UCSD-AML1 (cell line): Measurements from ENCODE around the gene SLC16A6.
"Not testable (repeated sequence)": the region's sequence is repeated elsewhere in the genome, so short reads cannot be mapped to it uniquely, and the experiment has no call there.

Source experiments
- DNase-seq: peaks from one replicate; lab custom pipeline; 2025; ENCODE audit not compliant: unreplicated experiment; lab: John Stamatoyannopoulos, UW

SLC16A6 gene

GRCh38 chr17:68314916-68315535 is 24.1 kb upstream of the SLC16A6 start:
- no peak for DNase-seq

- DNase-seq = no peak
Measured at GRCh38 chr17:68310152-68310551, 19.2 kb upstream of the SLC16A6 start.

DNA sequence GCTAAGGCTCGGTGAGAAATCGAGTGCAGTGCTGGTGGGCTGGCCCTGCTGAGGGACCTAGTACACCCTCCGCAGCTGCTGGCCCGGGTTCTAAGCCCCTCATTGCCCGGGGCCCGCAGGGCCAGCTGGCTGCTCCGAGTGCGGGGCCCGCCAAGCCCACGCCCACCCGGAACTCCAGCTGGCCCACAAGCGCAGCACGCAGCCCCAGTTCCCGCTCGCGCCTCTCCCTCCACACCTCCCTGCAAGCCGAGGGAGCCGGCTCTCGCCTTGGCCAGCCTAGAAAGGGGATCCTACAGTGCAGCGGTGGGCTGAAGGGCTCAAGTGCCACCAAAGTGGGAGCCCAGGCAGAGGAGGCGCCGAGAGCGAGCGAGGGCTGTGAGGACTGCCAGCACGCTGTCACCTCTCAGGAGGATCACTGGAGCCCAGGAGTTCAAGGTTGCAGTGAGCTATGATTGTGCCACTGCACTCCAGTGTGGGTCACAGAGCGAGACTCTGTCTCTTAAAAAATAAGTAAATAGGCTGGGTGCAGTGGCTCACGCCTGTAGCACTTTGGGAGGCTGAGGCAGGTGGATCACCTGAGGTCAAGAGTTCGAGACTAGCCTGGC is 18.2 kb upstream of the SLC16A6 start:
- DNase-seq = not testable (repeated sequence)

DNA sequence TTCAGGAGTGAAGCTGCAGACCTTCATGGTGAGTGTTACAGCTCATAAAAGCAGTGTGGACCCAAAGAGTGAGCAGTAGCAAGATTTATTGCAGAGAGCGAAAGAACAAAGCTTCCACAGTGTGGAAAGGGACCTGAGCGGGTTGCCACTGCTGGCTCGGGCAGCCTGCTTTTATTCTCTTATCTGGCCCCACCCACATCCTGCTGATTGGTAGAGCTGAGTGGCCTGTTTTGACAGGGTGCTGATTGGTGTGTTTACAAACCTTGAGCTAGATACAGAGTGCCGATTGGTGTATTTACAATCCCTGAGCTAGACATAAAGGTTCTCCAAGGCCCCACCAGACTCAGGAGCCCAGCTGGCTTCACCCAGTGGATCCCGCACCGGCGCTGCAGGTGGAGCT is 17.6 kb upstream of the SLC16A6 start:
- DNase-seq = not testable (repeated sequence)

DNA sequence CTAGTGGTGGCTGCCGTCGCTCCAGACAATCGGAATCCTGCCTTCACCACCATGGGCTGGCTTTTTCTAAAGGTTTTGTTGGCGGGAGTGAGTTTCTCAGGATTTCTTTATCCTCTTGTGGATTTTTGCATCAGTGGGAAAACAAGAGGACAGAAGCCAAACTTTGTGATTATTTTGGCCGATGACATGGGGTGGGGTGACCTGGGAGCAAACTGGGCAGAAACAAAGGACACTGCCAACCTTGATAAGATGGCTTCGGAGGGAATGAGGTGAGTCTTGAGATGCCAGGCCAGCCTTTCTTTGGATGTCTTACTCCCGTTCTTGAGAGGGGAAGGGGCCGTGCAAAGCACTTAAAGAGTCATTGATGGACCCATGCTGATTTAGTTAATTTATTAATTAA is 16.5 kb upstream of the SLC16A6 start:
- no peak for DNase-seq

DNA sequence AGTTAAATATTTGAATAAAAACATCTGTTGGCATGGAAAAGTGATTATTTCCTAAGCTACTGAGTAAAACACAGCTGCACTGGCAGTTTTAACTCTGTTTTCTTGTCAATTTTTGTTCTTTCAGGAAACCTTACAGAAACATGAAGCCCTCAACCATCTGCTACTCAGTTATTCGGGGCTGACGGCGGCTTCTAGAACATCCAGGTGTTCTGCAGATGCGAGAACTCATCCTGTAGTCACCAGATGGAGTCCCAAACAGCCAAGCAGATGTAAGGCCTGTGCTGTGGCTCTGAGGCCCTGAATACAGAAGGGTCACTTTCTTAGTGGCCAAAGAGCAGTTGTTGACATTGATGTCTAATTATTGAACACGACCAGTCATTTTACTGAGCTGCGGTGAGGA is 15.9 kb upstream of the SLC16A6 start:
- DNase-seq = no peak

DNA sequence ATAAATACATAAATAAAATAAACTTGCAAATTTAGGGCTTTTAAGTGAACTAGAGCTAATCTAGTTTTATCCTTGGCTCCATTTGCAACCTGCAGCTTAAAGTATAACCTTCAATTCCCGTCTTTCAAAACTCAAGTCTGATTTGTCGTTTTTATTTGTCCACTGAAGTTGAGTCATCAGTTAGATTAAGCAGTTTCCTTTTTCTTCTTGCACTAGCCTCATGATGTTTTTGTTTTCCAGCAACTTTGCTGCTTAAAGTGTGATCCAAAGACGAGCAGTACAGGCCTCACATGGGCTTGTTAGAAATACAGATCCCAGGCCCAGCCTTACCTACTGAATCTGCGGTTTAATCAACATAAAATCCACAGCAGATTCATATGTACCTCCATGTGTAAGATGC is 14.2 kb upstream of the SLC16A6 start:
- no peak for DNase-seq

GRCh38 chr17:68304706-68305105 is 13.8 kb upstream of the SLC16A6 start:
- DNase-seq = no peak

DNA sequence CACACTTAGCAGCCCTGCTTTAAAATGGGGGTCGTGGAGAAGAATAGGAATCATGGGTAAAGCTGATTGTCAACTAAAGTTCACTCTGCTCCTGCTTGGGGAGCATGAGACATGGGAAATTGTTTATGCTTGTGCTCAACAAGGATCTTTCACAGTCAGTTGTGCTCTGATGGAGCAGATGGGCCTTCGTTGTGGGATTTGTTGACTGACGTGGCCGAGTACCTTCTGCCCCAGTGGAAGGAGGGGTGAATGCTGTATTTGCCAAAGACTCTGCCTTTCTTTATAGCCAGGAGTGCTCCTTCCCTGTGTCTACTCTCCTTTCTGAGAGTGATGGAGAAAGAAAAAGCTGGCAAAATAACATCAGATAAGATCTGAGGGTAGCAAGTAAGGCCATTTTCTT is 11.7 kb upstream of the SLC16A6 start:
- DNase-seq = no peak

GRCh38 chr17:68302066-68302564 is 11.2 kb upstream of the SLC16A6 start:
- DNase-seq = no peak

DNA sequence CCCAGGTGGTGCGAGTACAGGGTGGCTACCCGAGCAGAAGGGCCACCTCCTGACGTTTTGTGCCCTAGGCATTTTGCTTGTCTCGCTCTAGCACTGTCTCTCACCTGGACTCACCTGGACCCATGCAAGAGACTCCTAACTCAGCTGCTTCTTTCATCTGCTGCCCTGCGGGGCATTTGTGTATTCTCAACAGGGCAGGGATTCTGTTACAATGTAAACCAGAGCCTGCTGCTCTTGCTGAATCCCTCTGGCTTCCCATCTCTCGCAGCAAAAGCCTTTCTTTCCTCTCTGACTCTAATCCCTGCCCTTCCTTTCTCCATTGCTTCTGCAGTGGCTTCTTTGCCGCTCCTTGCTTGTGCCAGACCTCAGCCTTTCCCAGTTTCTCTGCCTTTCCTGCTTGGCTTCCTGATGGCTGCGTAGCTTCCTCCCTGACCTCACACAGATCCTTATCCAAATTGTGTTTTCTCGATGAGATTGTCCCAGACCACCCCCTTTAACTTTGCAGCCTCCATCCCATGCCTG is 10.6 kb upstream of the SLC16A6 start:
- DNase-seq = no peak

DNA sequence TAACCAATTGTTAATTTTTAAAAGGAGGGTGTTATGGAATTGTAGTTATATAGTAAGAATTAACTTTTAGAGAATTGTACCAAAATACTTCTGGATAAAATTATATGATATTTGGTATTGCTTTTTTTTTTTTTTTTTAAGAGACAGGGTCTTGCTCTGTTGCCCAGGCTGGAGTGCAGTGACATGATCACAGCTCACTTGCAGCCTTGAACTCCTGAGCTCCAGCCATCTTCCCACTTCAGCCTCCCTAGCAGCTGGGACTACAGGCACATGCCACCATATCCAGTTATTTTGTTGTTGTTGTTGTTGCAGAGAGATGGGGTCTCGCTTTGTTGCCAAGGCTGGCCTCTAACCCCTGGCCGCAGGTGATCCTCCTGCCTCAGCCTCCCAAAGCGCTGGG is 8.9 kb upstream of the SLC16A6 start:
- DNase-seq = no peak

DNA sequence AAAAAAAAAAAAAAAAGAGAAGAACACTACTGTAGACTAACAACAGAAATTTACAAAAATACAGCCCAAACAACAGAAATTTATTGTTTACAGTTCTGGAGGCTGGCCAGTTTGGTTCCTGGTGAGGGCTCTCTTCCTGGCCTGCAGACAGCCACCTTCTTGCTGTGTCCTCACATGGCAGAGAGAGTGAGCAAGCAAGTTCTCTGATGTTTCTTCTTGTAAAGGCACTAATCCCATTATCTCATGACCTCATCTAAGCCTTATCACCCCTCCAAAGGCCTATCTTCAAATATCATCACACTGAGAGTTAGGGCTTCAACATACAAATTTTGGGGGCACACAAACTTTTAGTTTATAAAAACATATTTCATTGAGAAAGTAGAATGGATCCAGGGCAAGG is 7.7 kb upstream of the SLC16A6 start:
- DNase-seq = no peak

GRCh38 chr17:68297195-68297594 is 6.3 kb upstream of the SLC16A6 start:
- no peak for DNase-seq

GRCh38 chr17:68296217-68297191 is 5.6 kb upstream of the SLC16A6 start:
- DNase-seq = no peak

GRCh38 chr17:68295086-68295485 is 4.2 kb upstream of the SLC16A6 start:
- DNase-seq = no peak

DNA sequence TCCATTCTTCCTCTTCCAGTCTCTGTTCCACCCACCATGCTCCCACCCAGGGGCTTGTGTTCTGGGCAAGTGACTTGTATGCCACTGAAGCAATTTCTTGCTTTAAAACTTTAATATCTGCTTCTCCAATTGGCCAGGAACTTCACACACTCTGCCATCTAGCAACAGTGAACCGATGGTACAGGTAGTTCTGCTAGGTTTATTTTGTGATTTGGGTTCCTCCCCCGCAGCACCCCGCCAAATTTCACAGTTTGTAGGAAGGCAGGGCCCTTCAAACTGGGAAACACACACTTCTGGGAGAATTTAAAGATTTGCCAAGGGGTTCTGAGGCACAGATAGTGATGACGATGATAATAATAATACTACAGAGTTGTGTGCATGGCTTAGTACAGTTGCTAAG is 3.7 kb upstream of the SLC16A6 start:
- DNase-seq = no peak

GRCh38 chr17:68294196-68294555 is 3.2 kb upstream of the SLC16A6 start:
- no peak for DNase-seq

GRCh38 chr17:68293490-68294195 is 2.7 kb upstream of the SLC16A6 start:
- no peak for DNase-seq

GRCh38 chr17:68292689-68293040 is 1.7 kb upstream of the SLC16A6 start:
- no peak for DNase-seq
